Prostate gland (tissue), 2 donors: ENCODE measurements around the gene DNAH6.

Experiments
- CTCF ChIP-seq, 4 experiments: fragments of 200-600 bp in 2 of 4; fragments of 450-650 bp in 2 of 4; sonication (generic) in 2 of 4; IDR thresholded peaks; 1 replicate in 3 of 4; 2 replicates in 1 of 4; pipeline ENCODE4 v1.5.1; 2016 to 2019; ENCODE audit warnings: antibody characterized with exemption in 4 of 4, mild to moderate bottlenecking in 2 of 4, moderate library complexity in 2 of 4
- POLR2A ChIP-seq: fragments of 450-650 bp; IDR thresholded peaks from one replicate; pipeline ENCODE4 v1.6.1; 2016; ENCODE audit warnings: antibody characterized with exemption, mild to moderate bottlenecking

- no peak for TF ChIP-seq POLR2A
- no peak for TF ChIP-seq CTCF (IDR thresholded peaks at IDR 0.05)
These were observed 283.5 kb downstream of the DNAH6 start for GRCh38 chr2:84799772-84800171.
